Measurements from ENCODE around the gene PLCH2. TPM values are rescaled to one million over a fixed set of nuclear protein-coding genes. Genes with fewer than 3 reads are reported as not detected.

Gene PLCH2
- total RNA-seq, 6 experiments from 2014 or later: 0.37 to 4.6 (median 2.3) TPM

GRCh38 chr1:2528611-2528965 lies 52.5 kb downstream of the PLCH2 start:
- Histone ChIP-seq H3K4me3 (peak overlapping the region in 2 of 3 donors; percentile 26 to 28), H3K9me3 (no peaks in the 10 kb centered on the region), H3K36me3 (no peaks in the 10 kb centered on the region), H3K4me1 (peaks cover 0 to 64% (median 34%) of the 10 kb centered on the region in 4 donors), H3K27ac (peak overlapping the region; percentile 22 to 80 (median 65)), H3K27me3 (no peaks in the 10 kb centered on the region)
- ATAC-seq: no peak
- DNase-seq: no peak
- 12% methylated on average over 3 of the region's 10 CpGs for WGBS (ENCODE audit: insufficient coverage, low coverage, low lambda C conversion rate, missing lambda C conversion rate)
- TF ChIP-seq POLR2A (IDR thresholded peaks at IDR 0.05) (no peak), CTCF (IDR thresholded peaks at IDR 0.05) (no peak)
- intact Hi-C loops (cut with DNase I): no loop called here

- Histone ChIP-seq H3K36me3 (no peaks in the 10 kb centered on the region), H3K4me1 (peaks cover 0 to 58% (median 31%) of the 10 kb centered on the region in 4 donors), H3K4me3 (peak overlapping the region in 2 of 3 donors; percentile 26 to 28), H3K27me3 (no peaks in the 10 kb centered on the region), H3K27ac (peak overlapping the region; percentile 22 to 80 (median 65)), H3K9me3 (no peaks in the 10 kb centered on the region)
- TF ChIP-seq CTCF (IDR thresholded peaks at IDR 0.05): peak in 2 of 4 donors; percentile 5 to 33
- TF ChIP-seq POLR2A (IDR thresholded peaks at IDR 0.05): no peak
- DNase-seq (peak; percentile 66 to 83 (median 70)), ATAC-seq (peak; percentile 5 to 45 (median 25))
- intact Hi-C loops (cut with DNase I): no loop called here
- 0% methylated on average over 1 of the region's 84 CpGs for WGBS (ENCODE audit: insufficient coverage, low coverage, low lambda C conversion rate, missing lambda C conversion rate)
These were observed 53.1 kb downstream of the PLCH2 start for GRCh38 chr1:2528966-2529783.

- no peak for DNase-seq
- H3K9me3 ChIP-seq: no peaks in the 10 kb centered on the region
- no peaks in the 10 kb centered on the region for H3K36me3 ChIP-seq
- intact Hi-C loops (cut with DNase I): no loop called here
- no peak for ATAC-seq
- TF ChIP-seq POLR2A (IDR thresholded peaks at IDR 0.05) (no peak), CTCF (IDR thresholded peaks at IDR 0.05) (no peak)
- H3K27me3 ChIP-seq: no peaks in the 10 kb centered on the region
- H3K4me1 ChIP-seq: peaks cover 0 to 50% (median 25%) of the 10 kb centered on the region in 4 donors
- peak within 1 kb of the TSS; percentile 22 to 80 (median 65) for H3K27ac ChIP-seq
- 5% methylated on average over 12 of the region's 91 CpGs for WGBS (ENCODE audit: insufficient coverage, low coverage, low lambda C conversion rate, missing lambda C conversion rate)
- peak within 1 kb of the TSS in 2 of 3 donors; percentile 26 to 28 for H3K4me3 ChIP-seq
These were observed 53.9 kb downstream of the PLCH2 start, which contains the start of gene HES5 for GRCh38 chr1:2529784-2530512. HES5 (minus strand) TSS chr1:2530263; CDS start chr1:2530164, 99 bp downstream.

GRCh38 chr1:2530513-2531361 lies 54.6 kb downstream of the PLCH2 start:
- peak in 1 of 3 donors; percentile 67 for DNase-seq
- WGBS (ENCODE audit: insufficient coverage, low coverage, low lambda C conversion rate, missing lambda C conversion rate): 100% methylated on average over 1 of the region's 30 CpGs
- Histone ChIP-seq H3K9me3 (no peaks in the 10 kb centered on the region), H3K27ac (no peak overlapping the region), H3K27me3 (no peaks in the 10 kb centered on the region), H3K4me3 (peak overlapping the region in 2 of 3 donors; percentile 23 to 26), H3K4me1 (peaks cover 0 to 45% (median 19%) of the 10 kb centered on the region in 4 donors), H3K36me3 (no peaks in the 10 kb centered on the region)
- intact Hi-C loops (cut with DNase I): no loop called here
- ATAC-seq: peak in 1 of 4 donors; percentile 4
- TF ChIP-seq CTCF (IDR thresholded peaks at IDR 0.05) (peak in 1 of 4 donors; percentile 26), POLR2A (IDR thresholded peaks at IDR 0.05) (no peak)

Data from right lobe of liver (tissue), 6 donors.